RWPE2 (cell line): ENCODE data around the gene SORCS2.

Source experiments
- ATAC-seq: fragments of 200-7000 bp; cut with Tn5 transposase; 3 replicates; pipeline ENCODE4 v1.9.1; 2021; ENCODE audit warnings: low read depth
- DNase-seq: peaks from one replicate; pipeline ENCODE4 v3.0.0-alpha.2; 2020; ENCODE audit warnings: low spot score
- H3K27ac ChIP-seq: fragments of 450-650 bp; 2 replicates; pipeline ENCODE4 v1.5.1; 2017; ENCODE audit warnings: mild to moderate bottlenecking; ENCODE audit not compliant: poor library complexity, severe bottlenecking
- H3K27me3 ChIP-seq: fragments of 250-450 bp; sonication (Bioruptor Pico); 2 replicates; pipeline ENCODE4 v1.5.1; 2021; ENCODE audit warnings: mild to moderate bottlenecking, moderate library complexity; ENCODE audit not compliant: insufficient read depth, poor library complexity, severe bottlenecking
- H3K36me3 ChIP-seq: fragments of 250-450 bp; sonication (Bioruptor Pico); 2 replicates; pipeline ENCODE4 v1.5.1; 2020; ENCODE audit warnings: low read depth, mild to moderate bottlenecking, moderate library complexity
- H3K4me1 ChIP-seq: fragments of 250-450 bp; sonication (Bioruptor Pico); 2 replicates; pipeline ENCODE4 v1.5.1; 2021; ENCODE audit warnings: mild to moderate bottlenecking, moderate library complexity; ENCODE audit not compliant: insufficient read depth, poor library complexity, severe bottlenecking
- H3K4me3 ChIP-seq: fragments of 250-450 bp; sonication (Bioruptor Pico); 2 replicates; pipeline ENCODE4 v1.5.1; 2021; ENCODE audit warnings: mild to moderate bottlenecking, moderate library complexity; ENCODE audit not compliant: severe bottlenecking
- H3K9me3 ChIP-seq: fragments of 250-450 bp; sonication (Bioruptor Pico); 2 replicates; pipeline ENCODE4 v1.5.1; 2021; ENCODE audit warnings: mild to moderate bottlenecking, moderate library complexity; ENCODE audit not compliant: severe bottlenecking
- CTCF ChIP-seq: fragments of 450-650 bp; IDR thresholded peaks from one replicate; pipeline ENCODE4 v1.5.1; 2017; ENCODE audit warnings: mild to moderate bottlenecking, moderate library complexity; ENCODE audit not compliant: poor library complexity, severe bottlenecking

SORCS2 gene

GRCh38 chr4:7275490-7276154, 83.3 kb downstream of the SORCS2 start:
- no peak for TF ChIP-seq CTCF
- Histone ChIP-seq H3K27ac (no peak overlapping the region), H3K27me3 (no peaks in the 10 kb centered on the region), H3K36me3 (no peaks in the 10 kb centered on the region), H3K4me1 (peaks cover 10% of the 10 kb centered on the region), H3K9me3 (no peaks in the 10 kb centered on the region), H3K4me3 (no peak overlapping the region)
- ATAC-seq (no peak), DNase-seq (no peak)

GRCh38 chr4:7276515-7276914, 84.2 kb downstream of the SORCS2 start:
- H3K4me1 ChIP-seq, result peaks cover 18% of the 10 kb centered on the region
- ATAC-seq, result no peak
- no peaks in the 10 kb centered on the region for H3K36me3 ChIP-seq
- TF ChIP-seq CTCF, result no peak
- H3K27ac ChIP-seq, result no peak overlapping the region
- H3K9me3 ChIP-seq, result no peaks in the 10 kb centered on the region
- no peak overlapping the region for H3K4me3 ChIP-seq
- H3K27me3 ChIP-seq, result no peaks in the 10 kb centered on the region
- no peak for DNase-seq

GRCh38 chr4:7278071-7278765, 85.9 kb downstream of the SORCS2 start:
- no peaks in the 10 kb centered on the region for H3K9me3 ChIP-seq
- H3K27me3 ChIP-seq, result no peaks in the 10 kb centered on the region
- no peak overlapping the region for H3K27ac ChIP-seq
- H3K4me3 ChIP-seq, result no peak overlapping the region
- DNase-seq, result no peak
- H3K4me1 ChIP-seq, result peaks cover 18% of the 10 kb centered on the region
- ATAC-seq, result no peak
- H3K36me3 ChIP-seq, result no peaks in the 10 kb centered on the region
- TF ChIP-seq CTCF, result no peak

GRCh38 chr4:7278981-7279380, 86.6 kb downstream of the SORCS2 start:
- H3K27me3 ChIP-seq, result no peaks in the 10 kb centered on the region
- no peaks in the 10 kb centered on the region for H3K36me3 ChIP-seq
- H3K4me1 ChIP-seq, result peaks cover 18% of the 10 kb centered on the region
- no peak overlapping the region for H3K27ac ChIP-seq
- no peaks in the 10 kb centered on the region for H3K9me3 ChIP-seq
- no peak overlapping the region for H3K4me3 ChIP-seq
- no peak for DNase-seq
- TF ChIP-seq CTCF, result no peak
- ATAC-seq, result no peak

- H3K27me3 ChIP-seq, result no peaks in the 10 kb centered on the region
- peaks cover 18% of the 10 kb centered on the region for H3K4me1 ChIP-seq
- ATAC-seq (peak; percentile 56; the same call in 2 of the 3 replicates), DNase-seq (no peak)
- no peak for TF ChIP-seq CTCF
- H3K9me3 ChIP-seq, result no peaks in the 10 kb centered on the region
- no peaks in the 10 kb centered on the region for H3K36me3 ChIP-seq
- peak overlapping the region; percentile 17 for H3K27ac ChIP-seq
- no peak overlapping the region for H3K4me3 ChIP-seq
Measured at GRCh38 chr4:7279902-7280301, 87.6 kb downstream of the SORCS2 start.
